ENCODE measurements around the gene REXO1. TPM values are rescaled to one million over a fixed set of nuclear protein-coding genes. Genes with fewer than 3 reads are reported as not detected.
"Not testable (repeated sequence)": the region's sequence is repeated elsewhere in the genome, so short reads cannot be mapped to it uniquely, and the experiment has no call there.

Gene REXO1
- total RNA-seq, 4 donors from 2014 or later: 16.2 to 36.0 (median 26.1) TPM

DNA sequence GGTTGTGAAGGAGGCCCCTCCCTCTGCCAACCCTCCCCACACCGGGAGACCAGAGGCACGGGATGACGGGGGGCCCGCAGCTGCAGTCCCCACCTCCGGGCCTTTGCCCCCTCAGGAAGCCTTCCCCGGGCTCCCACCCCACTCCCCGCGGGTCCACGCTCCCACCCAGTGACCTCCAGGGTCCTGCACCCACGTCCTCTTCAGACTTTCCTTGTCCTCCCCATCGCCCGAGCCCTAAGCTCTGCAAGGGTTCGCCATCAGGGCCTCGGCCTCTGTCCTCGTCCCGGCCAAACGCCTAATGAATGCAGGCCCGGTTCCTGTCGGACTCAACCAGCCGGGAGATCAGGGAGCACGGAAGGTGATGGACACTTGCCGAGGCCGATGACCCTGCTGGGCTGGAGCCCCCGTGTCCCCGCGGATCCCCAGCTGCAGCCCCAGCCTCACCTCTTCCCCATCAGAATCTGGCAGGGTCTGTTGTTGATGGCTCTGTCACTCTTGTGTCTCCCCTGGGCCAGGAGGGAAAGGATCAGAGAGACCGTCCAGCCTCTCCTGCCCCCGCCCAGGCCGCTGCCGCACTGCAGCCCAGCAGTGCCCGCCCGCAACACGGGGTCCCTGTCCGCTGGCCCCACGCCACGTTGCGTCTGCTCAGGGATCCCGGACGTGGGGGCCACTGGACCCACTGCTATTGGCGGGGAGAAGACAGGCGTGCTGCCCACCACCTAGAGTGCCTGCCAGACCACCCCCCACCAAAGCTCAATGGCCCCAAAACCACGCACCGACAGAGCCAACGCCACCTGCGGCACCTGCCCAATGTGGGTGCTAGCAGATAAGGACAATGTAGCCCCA is 41.9 kb downstream of the REXO1 start:
- Histone ChIP-seq H3K27ac (replicated peaks in 1 of 4) (no peak overlapping the region), H3K4me3 (no peak overlapping the region), H3K36me3 (no peaks in the 10 kb centered on the region), H3K9me3 (no peaks in the 10 kb centered on the region), H3K4me1 (peaks cover 1 to 3% (median 2%) of the 10 kb centered on the region in 4 donors), H3K27me3 (no peaks in the 10 kb centered on the region)
- intact Hi-C loops (cut with DNase I): no loop called here
- no peak for DNase-seq (ENCODE audit: extremely low spot score)
- WGBS: 87% methylated on average over 35 of the region's 45 CpGs
- no peak for TF ChIP-seq EP300 (IDR thresholded peaks at IDR 0.05)
- no peak for TF ChIP-seq POLR2AphosphoS5 (IDR thresholded peaks at IDR 0.05)
- TF ChIP-seq, protein P1, sequence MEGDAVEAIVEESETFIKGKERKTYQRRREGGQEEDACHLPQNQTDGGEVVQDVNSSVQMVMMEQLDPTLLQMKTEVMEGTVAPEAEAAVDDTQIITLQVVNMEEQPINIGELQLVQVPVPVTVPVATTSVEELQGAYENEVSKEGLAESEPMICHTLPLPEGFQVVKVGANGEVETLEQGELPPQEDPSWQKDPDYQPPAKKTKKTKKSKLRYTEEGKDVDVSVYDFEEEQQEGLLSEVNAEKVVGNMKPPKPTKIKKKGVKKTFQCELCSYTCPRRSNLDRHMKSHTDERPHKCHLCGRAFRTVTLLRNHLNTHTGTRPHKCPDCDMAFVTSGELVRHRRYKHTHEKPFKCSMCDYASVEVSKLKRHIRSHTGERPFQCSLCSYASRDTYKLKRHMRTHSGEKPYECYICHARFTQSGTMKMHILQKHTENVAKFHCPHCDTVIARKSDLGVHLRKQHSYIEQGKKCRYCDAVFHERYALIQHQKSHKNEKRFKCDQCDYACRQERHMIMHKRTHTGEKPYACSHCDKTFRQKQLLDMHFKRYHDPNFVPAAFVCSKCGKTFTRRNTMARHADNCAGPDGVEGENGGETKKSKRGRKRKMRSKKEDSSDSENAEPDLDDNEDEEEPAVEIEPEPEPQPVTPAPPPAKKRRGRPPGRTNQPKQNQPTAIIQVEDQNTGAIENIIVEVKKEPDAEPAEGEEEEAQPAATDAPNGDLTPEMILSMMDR (IDR thresholded peaks at IDR 0.05): no peak
- TF ChIP-seq POLR2A (IDR thresholded peaks at IDR 0.05; ENCODE audit: low read depth): no peak

DNA sequence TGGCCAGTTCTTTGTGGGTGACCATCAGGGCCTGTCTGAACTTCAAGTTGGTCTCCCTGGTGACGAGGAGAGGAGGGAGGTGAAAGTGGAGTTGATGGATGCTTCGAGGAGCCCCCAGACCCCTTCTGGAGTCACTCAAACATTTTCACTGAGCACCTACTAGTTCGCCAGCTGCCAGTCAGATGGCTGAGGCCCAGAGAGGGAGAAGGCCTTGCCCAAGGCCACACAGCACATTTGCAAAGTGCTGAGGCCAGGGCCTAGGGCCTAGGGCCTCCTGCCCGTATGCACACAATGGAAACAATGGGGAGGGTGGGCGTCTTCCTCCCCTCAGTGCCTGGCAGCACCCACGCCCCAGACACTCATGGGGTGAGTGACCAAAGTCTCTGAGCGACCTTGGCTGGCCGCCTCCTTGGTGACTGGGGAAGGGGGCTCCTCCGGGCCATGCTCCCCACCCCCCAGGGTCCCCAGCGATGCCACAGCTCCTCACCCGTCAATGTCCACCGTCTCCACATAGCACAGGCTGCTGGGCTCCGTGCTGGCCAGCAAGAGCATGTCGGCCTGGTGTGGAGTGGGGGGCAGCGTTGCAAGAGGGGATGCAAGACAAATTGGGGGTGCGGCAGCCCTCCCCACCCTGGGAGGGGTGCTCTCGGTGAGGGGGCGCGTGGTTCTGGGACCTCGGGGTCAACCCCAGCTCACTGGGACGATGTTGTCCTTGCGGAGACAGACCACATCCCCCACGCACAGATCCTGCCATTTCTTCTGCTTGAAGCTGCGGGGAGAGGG is 42.7 kb downstream of the REXO1 start:
- intact Hi-C loops (cut with DNase I): no loop called here
- WGBS: 93% methylated on average over 12 of the region's 24 CpGs
- H3K36me3 ChIP-seq: no peaks in the 10 kb centered on the region
- TF ChIP-seq POLR2A (IDR thresholded peaks at IDR 0.05; ENCODE audit: low read depth) (no peak), EP300 (IDR thresholded peaks at IDR 0.05) (no peak), POLR2AphosphoS5 (IDR thresholded peaks at IDR 0.05) (no peak)
- TF ChIP-seq, protein P1 (IDR thresholded peaks at IDR 0.05): no peak
- H3K4me3 ChIP-seq: no peak overlapping the region
- no peak for DNase-seq (ENCODE audit: extremely low spot score)
- no peaks in the 10 kb centered on the region for H3K4me1 ChIP-seq
- no peak overlapping the region for H3K27ac ChIP-seq (replicated peaks in 1 of 4)
- no peaks in the 10 kb centered on the region for H3K27me3 ChIP-seq
- H3K9me3 ChIP-seq: no peaks in the 10 kb centered on the region

DNA sequence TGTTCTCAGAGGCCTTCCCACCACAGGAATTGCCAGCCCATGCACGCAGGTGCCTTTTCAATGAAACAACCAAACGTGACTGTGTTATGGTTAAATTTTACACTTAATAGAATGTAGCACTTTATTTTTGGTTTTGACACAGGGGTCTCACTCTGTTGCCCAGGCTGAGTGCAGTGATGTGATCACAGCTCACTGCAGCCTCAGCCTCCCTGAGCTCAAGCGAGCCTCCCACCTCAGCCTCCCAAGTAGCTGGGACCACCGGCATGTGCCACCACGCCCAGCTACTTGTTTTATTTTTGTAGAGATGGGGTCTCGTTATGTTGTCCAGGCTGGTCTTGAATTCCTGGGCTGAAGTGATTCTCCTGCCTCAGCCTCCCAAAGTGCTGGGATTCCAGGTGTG is 43.4 kb downstream of the REXO1 start:
- intact Hi-C loops (cut with DNase I): no loop called here
- no peak for DNase-seq (ENCODE audit: extremely low spot score)
- Histone ChIP-seq H3K27ac (replicated peaks in 1 of 4) (no peak overlapping the region), H3K36me3 (no peaks in the 10 kb centered on the region), H3K27me3 (no peaks in the 10 kb centered on the region), H3K9me3 (no peaks in the 10 kb centered on the region), H3K4me1 (no peaks in the 10 kb centered on the region), H3K4me3 (no peak overlapping the region)
- WGBS: 88% methylated on average over 6 of the region's 6 CpGs
- TF ChIP-seq POLR2AphosphoS5 (IDR thresholded peaks at IDR 0.05) (no peak), POLR2A (IDR thresholded peaks at IDR 0.05; ENCODE audit: low read depth) (no peak), EP300 (IDR thresholded peaks at IDR 0.05) (no peak)
- TF ChIP-seq, protein P1 (IDR thresholded peaks at IDR 0.05): no peak

DNA sequence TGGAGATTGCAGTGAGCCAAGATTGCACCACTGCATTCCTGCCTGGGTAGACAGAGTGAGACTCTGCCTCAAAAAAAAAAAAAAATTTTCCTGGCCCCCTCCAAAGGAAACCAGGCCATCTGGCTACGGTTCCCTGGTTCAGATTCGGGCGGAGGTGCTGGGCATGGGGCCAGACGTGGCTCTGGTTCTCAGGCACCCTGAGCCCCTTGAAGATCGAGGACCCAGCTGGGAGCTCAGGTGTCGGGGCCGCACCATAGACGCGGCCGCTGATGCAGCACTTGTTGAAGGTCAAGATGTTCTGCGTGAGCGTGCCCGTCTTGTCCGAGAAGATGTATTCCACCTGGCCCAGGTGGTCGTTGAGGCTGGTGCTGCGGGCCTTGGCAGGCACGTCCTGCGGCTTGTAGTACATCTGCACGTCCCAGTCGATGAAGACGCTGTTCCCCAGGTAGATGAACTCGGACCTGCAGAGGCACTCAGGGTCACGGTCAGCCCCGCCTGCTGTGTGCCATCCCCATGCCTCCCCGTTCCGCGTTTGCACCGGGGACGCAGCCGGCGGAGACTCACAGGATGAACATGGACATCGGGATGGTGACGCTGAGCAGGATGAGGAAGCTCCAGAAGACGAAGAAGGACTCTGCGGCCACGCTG is 48.5 kb downstream of the REXO1 start:
- Histone ChIP-seq H3K36me3 (no peaks in the 10 kb centered on the region), H3K9me3 (no peaks in the 10 kb centered on the region), H3K4me3 (no peak overlapping the region), H3K4me1 (peaks cover 4 to 10% (median 7%) of the 10 kb centered on the region in 4 donors), H3K27ac (replicated peaks in 1 of 4) (no peak overlapping the region), H3K27me3 (peaks cover 0 to 24% (median 12%) of the 10 kb centered on the region in 4 donors)
- 87% methylated on average over 24 of the region's 36 CpGs for WGBS
- no peak for TF ChIP-seq POLR2AphosphoS5 (IDR thresholded peaks at IDR 0.05)
- TF ChIP-seq EP300 (IDR thresholded peaks at IDR 0.05): no peak
- TF ChIP-seq, protein P1 (IDR thresholded peaks at IDR 0.05): no peak
- no peak for TF ChIP-seq POLR2A (IDR thresholded peaks at IDR 0.05; ENCODE audit: low read depth)
- intact Hi-C loops (cut with DNase I): no loop called here
- DNase-seq (ENCODE audit: extremely low spot score): no peak

DNA sequence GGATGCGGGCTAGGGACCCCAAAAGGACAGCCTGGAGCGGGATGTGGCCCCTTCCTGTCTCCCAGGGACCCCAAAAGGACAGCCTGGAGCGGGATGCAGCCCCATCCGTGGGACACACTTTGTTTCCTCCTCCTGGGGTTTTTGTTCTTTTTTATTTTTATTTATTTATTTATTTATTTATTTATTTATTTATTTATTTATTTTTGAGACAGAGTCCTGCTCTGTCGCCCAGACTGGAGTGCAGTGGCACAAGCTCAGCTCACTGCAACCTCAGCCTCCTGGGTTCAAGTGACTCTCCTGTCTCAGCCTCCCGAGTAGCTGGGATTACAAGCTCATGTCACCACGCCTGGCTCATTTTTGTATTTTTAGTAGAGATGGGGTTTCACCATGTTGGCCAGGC is 51.0 kb downstream of the REXO1 start:
- 92% methylated on average over 7 of the region's 7 CpGs for WGBS
- H3K4me3 ChIP-seq; DNase-seq (ENCODE audit: extremely low spot score); H3K9me3 ChIP-seq; intact Hi-C loops (cut with DNase I); H3K36me3 ChIP-seq; H3K27ac ChIP-seq (replicated peaks in 1 of 4): not testable (repeated sequence)
- Histone ChIP-seq H3K27me3 (peaks cover 0 to 42% (median 12%) of the 10 kb centered on the region in 4 donors), H3K4me1 (peaks cover 4 to 10% (median 7%) of the 10 kb centered on the region in 4 donors)
